ENCODE data around the gene PID1.

Gene PID1

GRCh38 chr2:229071292-229071976 lies 199.7 kb downstream of the PID1 start:
- no peak for DNase-seq (ENCODE audit: low spot score)

GRCh38 chr2:229066121-229066715 lies 204.9 kb downstream of the PID1 start:
- no peak for DNase-seq (ENCODE audit: low spot score)

GRCh38 chr2:229064749-229065148 lies 206.3 kb downstream of the PID1 start:
- DNase-seq (ENCODE audit: low spot score) = no peak

GRCh38 chr2:229060147-229060546 lies 210.9 kb downstream of the PID1 start:
- DNase-seq (ENCODE audit: low spot score) = no peak

- no peak for DNase-seq (ENCODE audit: low spot score)
Observed at GRCh38 chr2:229059331-229060033, 211.6 kb downstream of the PID1 start.

- no peak for DNase-seq (ENCODE audit: low spot score)
Observed at GRCh38 chr2:229057976-229058553, 213.0 kb downstream of the PID1 start.

- DNase-seq (ENCODE audit: low spot score) = no peak
Observed at GRCh38 chr2:229054311-229054710, 216.8 kb downstream of the PID1 start.

GRCh38 chr2:229051798-229052197 lies 219.3 kb downstream of the PID1 start:
- DNase-seq (ENCODE audit: low spot score) = no peak

- no peak for DNase-seq (ENCODE audit: low spot score)
Observed at GRCh38 chr2:229050133-229050532, 221.0 kb downstream of the PID1 start.

- no peak for DNase-seq (ENCODE audit: low spot score)
Observed at GRCh38 chr2:229048134-229048533, 223.0 kb downstream of the PID1 start.

- no peak for DNase-seq (ENCODE audit: low spot score)
Observed at GRCh38 chr2:229045671-229046070, 225.4 kb downstream of the PID1 start.

GRCh38 chr2:229044581-229044980 lies 226.5 kb downstream of the PID1 start:
- no peak for DNase-seq (ENCODE audit: low spot score)

- no peak for DNase-seq (ENCODE audit: low spot score)
Observed at GRCh38 chr2:229043681-229044080, 227.4 kb downstream of the PID1 start.

- no peak for DNase-seq (ENCODE audit: low spot score)
Observed at GRCh38 chr2:229042349-229042748, 228.7 kb downstream of the PID1 start.

- no peak for DNase-seq (ENCODE audit: low spot score)
Observed at GRCh38 chr2:229041691-229042090, 229.4 kb downstream of the PID1 start.

GRCh38 chr2:229037621-229038020 lies 233.5 kb downstream of the PID1 start:
- DNase-seq (ENCODE audit: low spot score) = no peak

GRCh38 chr2:229033816-229034215 lies 237.3 kb downstream of the PID1 start:
- DNase-seq (ENCODE audit: low spot score) = no peak

GRCh38 chr2:229032608-229033234 lies 238.4 kb downstream of the PID1 start:
- no peak for DNase-seq (ENCODE audit: low spot score)

- DNase-seq (ENCODE audit: low spot score) = no peak
Observed at GRCh38 chr2:229027353-229028105, 243.6 kb downstream of the PID1 start.

- DNase-seq (ENCODE audit: low spot score) = no peak
Observed at GRCh38 chr2:229025653-229026052, 245.4 kb downstream of the PID1 start.

- DNase-seq (ENCODE audit: low spot score) = no peak
Observed at GRCh38 chr2:229022652-229023051, 248.4 kb downstream of the PID1 start.

- DNase-seq (ENCODE audit: low spot score) = no peak
Observed at GRCh38 chr2:229022071-229022470, 249.0 kb downstream of the PID1 start.
